ENCODE data around the gene RINT1. TPM values are rescaled to one million over a fixed set of nuclear protein-coding genes. Genes with fewer than 3 reads are reported as not detected.
A peak's percentile ranks its signal among the peaks of the same experiment; 100 is the strongest.
"Not testable (repeated sequence)": the region's sequence is repeated elsewhere in the genome, so short reads cannot be mapped to it uniquely, and the experiment has no call there.

RINT1 gene
- total RNA-seq, 1 experiment from 2014 or later: 18.1 TPM

DNA sequence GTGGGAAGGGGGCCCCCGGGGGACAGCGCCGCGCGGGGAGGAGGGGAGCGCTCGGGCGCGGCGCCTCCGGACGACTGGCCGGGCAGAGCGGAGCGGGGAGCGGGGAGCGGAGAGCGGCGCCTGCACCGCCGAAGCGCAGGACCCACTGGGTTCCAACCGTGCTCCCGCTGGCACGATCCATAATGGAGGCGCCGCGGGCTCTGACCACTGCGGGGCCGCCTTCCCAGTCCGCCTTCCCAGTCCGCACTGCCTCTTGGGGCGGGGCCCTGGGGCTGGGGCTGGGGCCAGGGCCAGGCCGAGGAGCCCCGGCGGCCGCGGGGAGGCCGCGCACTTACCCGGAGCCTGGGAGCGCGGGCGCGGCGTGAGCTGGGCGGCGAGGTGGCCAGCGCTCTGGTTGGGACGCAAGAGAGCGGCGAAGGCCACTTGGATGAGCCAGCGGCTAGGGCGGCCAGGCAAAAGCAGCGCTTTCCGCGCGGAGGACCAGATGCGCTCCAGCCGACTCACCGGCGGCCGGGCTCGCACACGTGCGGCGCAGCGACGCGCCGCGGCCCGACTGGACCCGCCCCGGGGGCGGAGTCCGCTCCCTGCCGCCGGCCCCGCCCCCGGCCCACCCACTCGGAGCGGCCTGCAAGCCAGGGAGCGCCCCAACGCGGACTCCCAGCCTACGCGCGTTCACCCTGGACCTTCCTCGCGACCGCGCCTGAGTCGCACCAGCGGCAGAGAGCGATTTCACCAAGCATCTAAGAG, 10.1 kb upstream of the RINT1 start, which contains the start of gene PUS7:
PUS7 (minus strand) TSS at position 555 of the 747 bp plus-strand sequence. CDS start 13,759 bp downstream, outside the sequence.
- in situ Hi-C loops (cut with HindIII; ENCODE audit: low pct_unique_long_range_greater_than_20kb, low sequenced_read_pairs): no loop called here
- peak within 1 kb of the TSS; percentile 86 to 93 for H3K4me3 ChIP-seq (ENCODE audit: low read depth in 2 of 2, low read length in 2 of 2)

GRCh38 chr7:105524423-105524822, 7.6 kb upstream of the RINT1 start:
- CTCF ChIA-PET; BruUV-seq (replicated peaks): not testable (repeated sequence)

More for the DNA sequence above, 10.1 kb upstream of the RINT1 start, which contains the start of gene PUS7:
- TF ChIP-seq TCF7L2 (IDR thresholded peaks at IDR 0.05; ENCODE audit: low read depth, low read length) (no peak), POLR2AphosphoS5 (IDR thresholded peaks at IDR 0.05; ENCODE audit: low read depth, low read length) (peak; percentile 95), SIN3A (IDR thresholded peaks at IDR 0.05; ENCODE audit: borderline replicate concordance, insufficient read depth, low read depth, low read length) (peak; percentile 91; the same call in 1 of the 2 replicates)
- Histone ChIP-seq H3K27ac (ENCODE audit: low read length) (peak within 1 kb of the TSS; percentile 92), H3K27me3 (ENCODE audit: control insufficient read depth, insufficient read depth, low read length) (no peaks in the 10 kb centered on the region), H3K9me3 (ENCODE audit: control insufficient read depth, insufficient read depth, low read depth, low read length) (no peaks in the 10 kb centered on the region), H3K36me3 (ENCODE audit: control insufficient read depth, insufficient read depth, low read length) (peaks cover 3% of the 10 kb centered on the region; the same call in 1 of the 2 replicates), H3K4me1 (ENCODE audit: control insufficient read depth, insufficient read depth, low read length) (no peaks in the 10 kb centered on the region)
- ChIA-PET POLR2A (no interaction called here), CTCF (interaction anchor here (0.7 kb wide), 1 partner anchor 121 kb away, joined by 3 read pairs; no protein-coding TSS in a partner anchor)
- intact Hi-C loops (cut with micrococcal nuclease; ENCODE audit: unreplicated experiment): no loop called here
- ATAC-seq (peak; percentile 97), DNase-seq (ENCODE audit: low read depth, low spot score) (peak; percentile 33)
- no TSS peak for BruUV-seq (replicated peaks)

DNA sequence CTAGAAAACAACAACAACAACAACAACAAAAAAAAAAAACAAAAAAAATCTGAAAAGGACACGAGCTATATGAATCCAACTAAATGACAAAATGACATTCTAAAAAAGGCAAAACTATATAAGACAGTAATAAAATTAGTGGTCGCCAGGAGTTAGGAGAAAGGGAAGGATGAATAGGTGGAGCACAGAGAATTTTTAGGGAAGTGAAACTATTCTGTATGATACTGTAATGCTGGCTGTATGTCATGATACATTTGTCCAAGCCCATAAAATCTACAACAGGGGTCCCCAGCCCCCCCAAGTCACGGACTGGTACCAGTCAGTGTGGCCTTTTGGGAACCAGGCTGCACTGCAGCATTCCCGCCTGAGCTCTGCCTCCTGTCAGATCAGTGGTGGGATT, 7.2 kb upstream of the RINT1 start:
- Histone ChIP-seq H3K9me3 (ENCODE audit: control insufficient read depth, insufficient read depth, low read depth, low read length) (no peaks in the 10 kb centered on the region), H3K27ac (ENCODE audit: low read length) (no peak overlapping the region), H3K36me3 (ENCODE audit: control insufficient read depth, insufficient read depth, low read length) (peaks cover 3% of the 10 kb centered on the region; the same call in 1 of the 2 replicates), H3K4me3 (ENCODE audit: low read depth in 2 of 2, low read length in 2 of 2) (no peak overlapping the region), H3K4me1 (ENCODE audit: control insufficient read depth, insufficient read depth, low read length) (no peaks in the 10 kb centered on the region), H3K27me3 (ENCODE audit: control insufficient read depth, insufficient read depth, low read length) (no peaks in the 10 kb centered on the region)
- intact Hi-C loops (cut with micrococcal nuclease; ENCODE audit: unreplicated experiment) (no loop called here), in situ Hi-C loops (cut with HindIII; ENCODE audit: low pct_unique_long_range_greater_than_20kb, low sequenced_read_pairs) (no loop called here)
- BruUV-seq (replicated peaks): no TSS peak
- DNase-seq (ENCODE audit: low read depth, low spot score): no peak
- no peak for ATAC-seq
- TF ChIP-seq SIN3A (IDR thresholded peaks at IDR 0.05; ENCODE audit: borderline replicate concordance, insufficient read depth, low read depth, low read length) (no peak), POLR2AphosphoS5 (IDR thresholded peaks at IDR 0.05; ENCODE audit: low read depth, low read length) (no peak), TCF7L2 (IDR thresholded peaks at IDR 0.05; ENCODE audit: low read depth, low read length) (no peak), CTCF (IDR thresholded peaks at IDR 0.05) (no peak)
- TF ChIP-seq, protein P1, sequence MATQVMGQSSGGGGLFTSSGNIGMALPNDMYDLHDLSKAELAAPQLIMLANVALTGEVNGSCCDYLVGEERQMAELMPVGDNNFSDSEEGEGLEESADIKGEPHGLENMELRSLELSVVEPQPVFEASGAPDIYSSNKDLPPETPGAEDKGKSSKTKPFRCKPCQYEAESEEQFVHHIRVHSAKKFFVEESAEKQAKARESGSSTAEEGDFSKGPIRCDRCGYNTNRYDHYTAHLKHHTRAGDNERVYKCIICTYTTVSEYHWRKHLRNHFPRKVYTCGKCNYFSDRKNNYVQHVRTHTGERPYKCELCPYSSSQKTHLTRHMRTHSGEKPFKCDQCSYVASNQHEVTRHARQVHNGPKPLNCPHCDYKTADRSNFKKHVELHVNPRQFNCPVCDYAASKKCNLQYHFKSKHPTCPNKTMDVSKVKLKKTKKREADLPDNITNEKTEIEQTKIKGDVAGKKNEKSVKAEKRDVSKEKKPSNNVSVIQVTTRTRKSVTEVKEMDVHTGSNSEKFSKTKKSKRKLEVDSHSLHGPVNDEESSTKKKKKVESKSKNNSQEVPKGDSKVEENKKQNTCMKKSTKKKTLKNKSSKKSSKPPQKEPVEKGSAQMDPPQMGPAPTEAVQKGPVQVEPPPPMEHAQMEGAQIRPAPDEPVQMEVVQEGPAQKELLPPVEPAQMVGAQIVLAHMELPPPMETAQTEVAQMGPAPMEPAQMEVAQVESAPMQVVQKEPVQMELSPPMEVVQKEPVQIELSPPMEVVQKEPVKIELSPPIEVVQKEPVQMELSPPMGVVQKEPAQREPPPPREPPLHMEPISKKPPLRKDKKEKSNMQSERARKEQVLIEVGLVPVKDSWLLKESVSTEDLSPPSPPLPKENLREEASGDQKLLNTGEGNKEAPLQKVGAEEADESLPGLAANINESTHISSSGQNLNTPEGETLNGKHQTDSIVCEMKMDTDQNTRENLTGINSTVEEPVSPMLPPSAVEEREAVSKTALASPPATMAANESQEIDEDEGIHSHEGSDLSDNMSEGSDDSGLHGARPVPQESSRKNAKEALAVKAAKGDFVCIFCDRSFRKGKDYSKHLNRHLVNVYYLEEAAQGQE (IDR thresholded peaks at IDR 0.05; ENCODE audit: insufficient read depth in 1 of 2, low read depth in 2 of 2, low read length in 1 of 2): no peak
- ChIA-PET CTCF (no interaction called here), POLR2A (no interaction called here)

More at GRCh38 chr7:105524423-105524822, 7.6 kb upstream of the RINT1 start:
- H3K27ac ChIP-seq (ENCODE audit: low read length); H3K36me3 ChIP-seq (ENCODE audit: control insufficient read depth, insufficient read depth, low read length); ATAC-seq; POLR2A ChIA-PET; intact Hi-C loops (cut with micrococcal nuclease; ENCODE audit: unreplicated experiment); H3K27me3 ChIP-seq (ENCODE audit: control insufficient read depth, insufficient read depth, low read length); H3K4me1 ChIP-seq (ENCODE audit: control insufficient read depth, insufficient read depth, low read length); H3K9me3 ChIP-seq (ENCODE audit: control insufficient read depth, insufficient read depth, low read depth, low read length); H3K4me3 ChIP-seq (ENCODE audit: low read depth in 2 of 2, low read length in 2 of 2); in situ Hi-C loops (cut with HindIII; ENCODE audit: low pct_unique_long_range_greater_than_20kb, low sequenced_read_pairs); DNase-seq (ENCODE audit: low read depth, low spot score): not testable (repeated sequence)

- H3K4me3 ChIP-seq (ENCODE audit: low read depth in 2 of 2, low read length in 2 of 2); intact Hi-C loops (cut with micrococcal nuclease; ENCODE audit: unreplicated experiment); BruUV-seq (replicated peaks); H3K9me3 ChIP-seq (ENCODE audit: control insufficient read depth, insufficient read depth, low read depth, low read length); CTCF ChIA-PET; DNase-seq (ENCODE audit: low read depth, low spot score); H3K27ac ChIP-seq (ENCODE audit: low read length); POLR2A ChIA-PET; H3K4me1 ChIP-seq (ENCODE audit: control insufficient read depth, insufficient read depth, low read length); in situ Hi-C loops (cut with HindIII; ENCODE audit: low pct_unique_long_range_greater_than_20kb, low sequenced_read_pairs); H3K36me3 ChIP-seq (ENCODE audit: control insufficient read depth, insufficient read depth, low read length); ATAC-seq; H3K27me3 ChIP-seq (ENCODE audit: control insufficient read depth, insufficient read depth, low read length): not testable (repeated sequence)
These were observed 4.3 kb upstream of the RINT1 start for GRCh38 chr7:105527737-105528136.
